Natural killer cell treated with Interleukin-12 subunit alpha and Interleukin-12 subunit beta and Interleukin-15 and Interleukin-18, amount 100 ng/mL, for 72 hours (primary cell): ENCODE measurements around the gene PLEKHM3. TPM values are rescaled to one million over a fixed set of nuclear protein-coding genes. Genes with fewer than 3 reads are reported as not detected.

Source experiments
- ATAC-seq, 2 donors: fragments of 150-1000 bp; cut with Tn5 transposase in 1 of 2; sonication (Bioruptor Pico), chemical (Tn5 transposase) in 1 of 2; 2 replicates each; pipeline ENCODE4 v1.10.0; 2021
- DNase-seq: peaks from one replicate; pipeline ENCODE4 v3.0.0; 2022; ENCODE audit warnings: low spot score
- H3K27ac Mint-ChIP-seq, 2 donors: 1 replicate in 1 of 2; 2 replicates in 1 of 2; pipeline ENCODE4 v1.8.0; 2022; ENCODE audit warnings: mixed read lengths in 2 of 2, mild to moderate bottlenecking in 1 of 2, moderate library complexity in 1 of 2
- H3K27me3 Mint-ChIP-seq, 2 donors: 1 replicate in 1 of 2; 2 replicates in 1 of 2; pipeline ENCODE4 v1.8.0; 2022; ENCODE audit warnings: mixed read lengths in 2 of 2
- H3K36me3 Mint-ChIP-seq: one replicate; pipeline ENCODE4 v1.8.0; 2022; ENCODE audit warnings: mixed read lengths
- H3K4me1 Mint-ChIP-seq, 2 donors: 1 replicate in 1 of 2; 2 replicates in 1 of 2; pipeline ENCODE4 v1.8.0; 2022; ENCODE audit warnings: low read depth in 2 of 2, mixed read lengths in 2 of 2, mild to moderate bottlenecking in 1 of 2
- H3K4me3 Mint-ChIP-seq: one replicate; pipeline ENCODE4 v1.8.0; 2022; ENCODE audit warnings: mixed read lengths
- H3K9me3 Mint-ChIP-seq: 2 replicates; pipeline ENCODE4 v1.8.0; 2022; ENCODE audit warnings: mixed read lengths
- total RNA-seq, 2 donors: library from RNA; stranded (reverse); gene quantifications; one replicate each; pipeline ENCODE4 v1.2.3, GENCODE V29; 2022

Gene PLEKHM3
- total RNA-seq, 2 donors from 2014 or later = 8.1 to 10.3 TPM

GRCh38 chr2:207939342-207940108 lies 85.8 kb downstream of the PLEKHM3 start:
- no peak for DNase-seq
- Mint-ChIP-seq H3K27me3 (no peaks in the 10 kb centered on the region), H3K27ac (no peak overlapping the region), H3K4me3 (no peak overlapping the region), H3K4me1 (peaks cover 0 to 7% of the 10 kb centered on the region in 2 donors), H3K9me3 (no peaks in the 10 kb centered on the region), H3K36me3 (peaks cover 6% of the 10 kb centered on the region)
- ATAC-seq = no peak

GRCh38 chr2:207938886-207939285 lies 86.4 kb downstream of the PLEKHM3 start:
- Mint-ChIP-seq H3K9me3 (no peaks in the 10 kb centered on the region), H3K27ac (no peak overlapping the region), H3K27me3 (no peaks in the 10 kb centered on the region), H3K4me1 (peaks cover 0 to 7% of the 10 kb centered on the region in 2 donors), H3K36me3 (peaks cover 2% of the 10 kb centered on the region), H3K4me3 (no peak overlapping the region)
- no peak for DNase-seq
- ATAC-seq = no peak

- Mint-ChIP-seq H3K4me1 (peaks cover 0 to 7% of the 10 kb centered on the region in 2 donors), H3K9me3 (no peaks in the 10 kb centered on the region), H3K27me3 (no peaks in the 10 kb centered on the region), H3K4me3 (no peak overlapping the region), H3K36me3 (no peaks in the 10 kb centered on the region), H3K27ac (no peak overlapping the region)
- ATAC-seq (no peak), DNase-seq (no peak)
These were observed 86.9 kb downstream of the PLEKHM3 start for GRCh38 chr2:207938415-207938814.

DNA sequence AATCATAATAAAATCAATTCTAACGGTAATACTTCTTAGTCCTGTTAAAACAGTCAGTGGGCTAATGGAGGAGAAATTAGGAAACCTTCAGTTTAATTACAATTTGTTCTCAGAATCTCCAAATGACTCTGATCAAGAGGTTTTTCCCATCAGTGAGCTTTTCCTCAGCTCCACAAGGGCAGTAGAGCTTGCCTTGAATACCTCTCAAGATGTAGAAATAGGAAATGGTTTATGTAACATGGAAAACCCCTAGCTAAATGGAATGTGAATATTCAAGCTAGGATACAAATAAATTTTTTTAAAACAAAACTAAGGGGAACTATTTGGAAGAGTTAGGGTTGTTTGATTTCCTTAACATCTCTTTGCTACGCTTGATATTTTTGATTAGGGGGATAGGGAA lies 87.5 kb downstream of the PLEKHM3 start:
- Mint-ChIP-seq H3K4me1 (peaks cover 0 to 7% of the 10 kb centered on the region in 2 donors), H3K4me3 (no peak overlapping the region), H3K9me3 (no peaks in the 10 kb centered on the region), H3K27me3 (no peaks in the 10 kb centered on the region), H3K27ac (no peak overlapping the region), H3K36me3 (no peaks in the 10 kb centered on the region)
- DNase-seq = no peak
- ATAC-seq = no peak

DNA sequence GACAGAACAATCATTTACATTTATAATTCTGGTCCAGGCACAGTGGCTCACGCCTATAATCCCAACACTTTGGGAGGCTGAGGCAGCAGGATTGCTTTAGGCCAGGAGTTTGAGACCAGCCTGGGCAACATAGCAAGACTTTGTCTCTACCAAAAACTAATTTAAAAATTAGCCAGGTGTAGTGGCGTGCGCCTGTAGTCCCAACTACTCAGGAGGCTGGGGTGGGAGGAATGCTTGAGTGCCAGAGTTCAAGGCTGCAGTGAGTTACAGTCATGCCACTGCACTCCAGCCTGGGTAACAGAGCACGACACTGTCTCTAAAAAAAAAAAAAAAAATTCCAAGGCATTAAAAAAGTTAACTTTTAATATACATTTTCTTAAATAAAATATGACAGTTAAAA lies 88.1 kb downstream of the PLEKHM3 start:
- Mint-ChIP-seq H3K9me3 (no peaks in the 10 kb centered on the region), H3K27me3 (no peaks in the 10 kb centered on the region), H3K4me3 (no peak overlapping the region), H3K27ac (no peak overlapping the region), H3K4me1 (peaks cover 0 to 7% of the 10 kb centered on the region in 2 donors), H3K36me3 (no peaks in the 10 kb centered on the region)
- ATAC-seq = no peak
- DNase-seq = no peak

DNA sequence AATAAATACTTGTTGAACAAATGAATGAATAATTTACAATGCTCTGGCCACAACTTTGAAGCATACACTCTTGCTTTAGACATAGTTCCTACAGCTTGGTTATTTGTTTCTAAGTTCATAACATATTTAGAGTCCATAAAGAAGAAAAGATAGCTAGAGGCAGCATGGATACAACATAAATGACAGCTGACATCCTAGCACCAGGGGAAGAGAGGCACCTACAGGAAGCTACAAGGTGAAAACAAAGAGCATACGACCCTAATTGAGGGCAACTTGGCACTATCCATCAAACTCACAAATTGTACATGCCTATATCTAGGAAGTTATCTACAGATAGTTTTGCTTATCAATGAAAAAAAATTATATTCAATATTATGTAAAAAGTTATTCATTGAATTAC lies 88.9 kb downstream of the PLEKHM3 start:
- H3K27ac Mint-ChIP-seq = no peak overlapping the region
- H3K4me3 Mint-ChIP-seq = no peak overlapping the region
- no peaks in the 10 kb centered on the region for H3K27me3 Mint-ChIP-seq
- no peaks in the 10 kb centered on the region for H3K36me3 Mint-ChIP-seq
- no peak for ATAC-seq
- peaks cover 0 to 7% of the 10 kb centered on the region in 2 donors for H3K4me1 Mint-ChIP-seq
- H3K9me3 Mint-ChIP-seq = no peaks in the 10 kb centered on the region
- no peak for DNase-seq

DNA sequence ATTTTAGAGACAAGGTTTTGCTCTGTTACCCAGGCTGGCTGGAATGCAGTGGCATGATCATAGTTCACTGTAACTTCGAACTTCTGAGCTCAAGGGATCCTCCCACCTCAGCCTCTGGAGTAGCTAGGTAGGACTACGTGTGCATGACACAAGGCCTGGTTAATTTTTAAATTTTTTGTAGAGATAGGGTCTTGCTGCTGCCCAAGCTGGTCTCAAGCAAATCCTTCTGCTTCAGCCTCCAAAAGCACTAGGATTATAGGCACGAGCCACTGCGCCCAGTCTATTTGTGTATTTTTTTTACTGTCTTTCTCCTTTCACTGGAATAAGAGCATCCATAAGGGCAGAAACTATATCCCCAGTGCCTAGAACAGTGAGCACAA lies 89.3 kb downstream of the PLEKHM3 start:
- Mint-ChIP-seq H3K4me3 (no peak overlapping the region), H3K9me3 (no peaks in the 10 kb centered on the region), H3K27me3 (no peaks in the 10 kb centered on the region), H3K4me1 (peaks cover 0 to 7% of the 10 kb centered on the region in 2 donors), H3K27ac (no peak overlapping the region), H3K36me3 (no peaks in the 10 kb centered on the region)
- DNase-seq (no peak), ATAC-seq (no peak)

DNA sequence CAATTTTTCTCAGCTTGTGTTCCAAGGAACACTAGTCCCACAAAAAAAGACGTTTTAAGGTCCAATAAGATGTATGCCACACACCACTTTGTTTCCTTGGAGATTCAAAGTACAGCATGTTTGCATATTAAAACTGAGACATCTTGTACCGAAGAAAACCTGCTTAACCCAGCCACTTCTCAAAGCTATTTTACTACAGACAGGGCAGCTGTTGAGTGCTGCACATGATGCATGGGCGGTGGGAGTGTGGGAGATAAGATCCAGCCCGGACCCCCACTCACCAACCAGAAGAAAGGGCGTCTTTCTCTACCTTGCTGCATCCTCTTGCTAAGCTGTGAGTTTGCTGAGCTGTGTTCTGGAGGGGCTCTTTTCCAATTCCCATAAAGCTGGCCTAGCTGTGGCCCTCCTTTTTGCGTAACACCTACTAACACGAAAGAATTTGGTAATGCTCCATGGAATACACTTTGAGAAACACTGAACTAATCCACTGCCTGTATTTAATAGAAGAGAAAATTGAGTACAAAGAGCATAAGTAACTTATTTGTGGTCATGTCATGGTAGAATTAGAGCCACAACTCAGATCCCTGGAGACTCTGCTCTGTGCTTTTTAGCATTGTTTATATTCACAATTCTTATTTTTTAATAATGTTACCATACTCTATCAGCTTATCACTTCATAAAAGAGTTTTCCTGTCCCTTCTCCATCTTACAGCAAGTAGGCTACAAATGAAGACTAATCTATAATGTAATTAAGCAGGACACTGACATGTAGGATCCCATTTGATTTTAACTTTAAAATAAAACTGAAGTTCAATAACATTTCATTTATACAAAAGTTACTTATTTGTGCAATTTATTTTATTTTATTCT lies 90.0 kb downstream of the PLEKHM3 start:
- Mint-ChIP-seq H3K4me1 (peaks cover 0 to 7% of the 10 kb centered on the region in 2 donors), H3K27ac (no peak overlapping the region), H3K9me3 (no peaks in the 10 kb centered on the region), H3K4me3 (no peak overlapping the region), H3K36me3 (no peaks in the 10 kb centered on the region), H3K27me3 (no peaks in the 10 kb centered on the region)
- ATAC-seq (no peak), DNase-seq (no peak)

- Mint-ChIP-seq H3K27ac (no peak overlapping the region), H3K27me3 (no peaks in the 10 kb centered on the region), H3K36me3 (no peaks in the 10 kb centered on the region), H3K4me3 (no peak overlapping the region), H3K9me3 (no peaks in the 10 kb centered on the region), H3K4me1 (peaks cover 0 to 7% of the 10 kb centered on the region in 2 donors)
- no peak for ATAC-seq
- DNase-seq = no peak
These were observed 90.6 kb downstream of the PLEKHM3 start for GRCh38 chr2:207934720-207935119.

DNA sequence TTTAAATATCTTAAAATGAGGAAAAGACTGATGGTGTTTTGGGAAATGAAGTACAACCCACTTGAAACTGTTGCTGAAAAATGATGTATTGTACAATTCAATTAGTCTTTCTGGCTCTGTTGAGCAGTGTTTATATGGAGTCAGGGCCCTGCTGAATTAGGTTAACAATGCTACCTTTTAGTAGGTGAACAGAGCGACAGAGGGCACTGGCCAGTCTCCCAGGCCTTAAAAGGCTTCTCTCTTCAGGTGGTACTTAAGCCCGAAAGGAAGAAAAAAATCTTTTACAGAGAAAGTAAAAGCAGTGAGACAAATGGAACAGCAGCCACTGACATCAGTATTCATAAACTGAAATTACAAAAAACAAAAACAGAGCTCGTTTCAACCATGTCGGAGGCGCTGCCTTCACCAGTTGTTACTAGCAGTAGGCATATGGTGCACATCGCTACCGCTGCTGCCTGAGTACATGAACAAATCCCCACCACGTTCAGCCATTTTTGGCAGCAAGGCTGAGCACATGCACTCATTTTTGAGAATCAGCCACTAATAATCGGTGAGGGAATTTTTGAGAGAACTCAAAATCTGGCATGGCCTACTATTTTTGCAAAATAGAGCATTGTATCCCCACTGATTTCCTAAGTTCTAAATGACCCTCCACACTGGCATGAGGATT lies 91.8 kb downstream of the PLEKHM3 start:
- ATAC-seq = no peak
- Mint-ChIP-seq H3K9me3 (no peaks in the 10 kb centered on the region), H3K4me1 (no peaks in the 10 kb centered on the region), H3K36me3 (no peaks in the 10 kb centered on the region), H3K27me3 (no peaks in the 10 kb centered on the region), H3K27ac (no peak overlapping the region), H3K4me3 (no peak overlapping the region)
- DNase-seq = no peak

DNA sequence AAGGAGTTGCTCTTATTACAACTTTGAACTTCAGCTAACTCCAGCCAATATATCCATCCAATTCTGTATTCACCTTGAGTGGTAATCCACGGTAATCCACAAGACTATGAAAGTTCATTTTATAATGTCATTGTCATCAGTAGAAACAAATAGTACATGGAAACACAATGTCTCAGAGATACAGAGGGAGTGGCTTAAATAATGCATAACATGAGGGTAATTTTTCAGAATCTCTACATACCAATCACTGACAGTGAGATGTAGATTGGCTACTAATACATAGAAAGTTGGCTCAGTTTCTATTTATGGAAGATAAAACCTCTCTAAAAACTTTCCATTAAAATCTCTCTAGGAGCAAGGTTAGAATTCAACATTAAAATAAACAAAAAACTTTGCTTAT lies 93.2 kb downstream of the PLEKHM3 start:
- Mint-ChIP-seq H3K27me3 (no peaks in the 10 kb centered on the region), H3K36me3 (no peaks in the 10 kb centered on the region), H3K4me3 (no peak overlapping the region), H3K9me3 (no peaks in the 10 kb centered on the region), H3K4me1 (no peaks in the 10 kb centered on the region), H3K27ac (no peak overlapping the region)
- ATAC-seq (no peak), DNase-seq (no peak)

- Mint-ChIP-seq H3K4me1 (peaks cover 0 to under 1% of the 10 kb centered on the region in 2 donors), H3K27ac (no peak overlapping the region), H3K27me3 (no peaks in the 10 kb centered on the region), H3K4me3 (no peak overlapping the region), H3K36me3 (no peaks in the 10 kb centered on the region), H3K9me3 (no peaks in the 10 kb centered on the region)
- no peak for ATAC-seq
- no peak for DNase-seq
These were observed 94.6 kb downstream of the PLEKHM3 start for GRCh38 chr2:207930747-207931146.

DNA sequence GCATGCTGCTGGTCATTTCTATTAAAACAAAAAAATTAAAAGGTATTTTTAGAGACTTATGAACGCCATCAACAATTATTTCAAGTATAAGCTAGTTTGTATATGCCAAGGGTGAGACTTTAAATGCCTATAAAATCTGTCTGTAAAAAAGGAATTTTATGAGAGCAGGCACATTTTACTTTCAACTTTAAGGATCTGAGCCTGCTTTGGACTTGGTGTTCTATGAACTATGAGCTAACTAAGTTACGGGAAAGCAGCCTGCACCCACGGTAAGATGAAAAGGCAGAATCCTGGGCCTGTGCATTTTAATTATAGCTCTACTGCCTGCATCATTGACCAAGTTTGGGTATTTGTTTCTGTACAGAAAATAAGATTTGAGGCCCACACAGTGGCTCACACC lies 95.4 kb downstream of the PLEKHM3 start:
- H3K4me3 Mint-ChIP-seq = no peak overlapping the region
- H3K9me3 Mint-ChIP-seq = no peaks in the 10 kb centered on the region
- no peak overlapping the region for H3K27ac Mint-ChIP-seq
- H3K4me1 Mint-ChIP-seq = peaks cover 0 to 3% of the 10 kb centered on the region in 2 donors
- H3K27me3 Mint-ChIP-seq = no peaks in the 10 kb centered on the region
- no peak for ATAC-seq
- DNase-seq = no peak
- H3K36me3 Mint-ChIP-seq = no peaks in the 10 kb centered on the region

DNA sequence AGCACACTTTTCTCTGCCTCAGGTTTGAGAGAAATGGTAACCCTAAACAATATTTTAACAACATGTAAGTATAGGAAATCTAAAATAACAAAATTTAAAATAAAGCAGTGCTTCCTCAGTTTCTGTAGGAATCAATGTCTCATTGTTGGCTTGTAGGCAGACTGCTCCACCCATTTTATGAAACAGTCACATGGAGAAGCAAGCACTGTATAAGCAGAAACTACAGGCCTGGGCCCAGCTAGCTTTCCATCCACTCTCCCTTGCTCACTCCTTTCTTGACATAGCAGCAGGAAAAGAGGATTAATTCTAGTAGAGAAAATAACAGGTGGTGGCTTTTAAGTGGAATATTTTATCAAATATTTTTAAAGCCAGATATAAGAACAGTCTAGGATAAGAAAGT lies 97.2 kb downstream of the PLEKHM3 start:
- Mint-ChIP-seq H3K9me3 (no peaks in the 10 kb centered on the region), H3K27ac (no peak overlapping the region), H3K4me1 (peaks cover 0 to 3% of the 10 kb centered on the region in 2 donors), H3K4me3 (no peak overlapping the region), H3K27me3 (no peaks in the 10 kb centered on the region), H3K36me3 (no peaks in the 10 kb centered on the region)
- ATAC-seq (no peak), DNase-seq (no peak)
